Myocyte (in vitro differentiated cells): ENCODE results near the gene TOR2A. TPM values are rescaled to one million over a fixed set of nuclear protein-coding genes. Genes with fewer than 3 reads are reported as not detected.

ENCODE experiments used
- DNase-seq: peaks from one replicate; pipeline ENCODE4 v3.0.0-alpha.2; 2012; ENCODE audit warnings: low read depth
- total RNA-seq: library from RNA; depleted of rRNA; stranded (reverse); fragments of >200 nt; gene quantifications from 2 replicates; pipeline ENCODE4 v1.2.3, GENCODE V29; 2014

The TOR2A gene
- total RNA-seq, 1 donor from 2014 or later = 7.4 TPM

- no peak for DNase-seq
Measured at GRCh38 chr9:127744398-127745110, 9.5 kb upstream of the TOR2A start.

DNA sequence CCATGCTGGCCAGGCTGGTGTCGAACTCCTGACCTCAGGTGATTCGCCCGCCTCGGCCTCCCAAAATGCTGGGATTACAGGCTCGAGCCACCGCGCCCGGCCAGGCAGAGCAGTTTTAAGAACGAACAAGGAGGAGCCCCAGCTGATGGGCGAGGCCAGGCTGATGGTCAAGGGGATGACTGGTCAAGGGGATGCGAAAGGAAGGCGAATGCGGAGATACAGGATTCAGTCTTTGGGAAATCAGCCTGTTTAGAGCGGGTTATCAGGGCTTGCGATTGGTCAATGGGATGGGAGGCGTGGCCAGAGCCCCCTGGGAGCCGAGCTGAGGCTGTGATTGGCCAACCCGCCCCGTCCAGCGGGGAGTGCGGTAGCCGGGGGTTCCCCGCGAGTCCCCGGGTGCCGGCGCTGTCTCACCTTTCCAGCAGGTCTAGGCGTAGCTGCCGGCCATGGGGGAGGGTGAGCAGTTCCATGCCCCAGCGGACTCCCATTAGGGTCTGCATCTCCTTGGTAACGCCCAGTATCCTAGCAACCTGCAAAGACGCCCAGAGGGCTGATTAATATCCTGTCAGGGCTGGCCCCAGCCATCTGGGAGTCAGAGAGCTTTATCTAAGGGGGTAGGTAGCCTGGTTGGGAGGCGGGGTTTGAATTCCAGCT, 7.5 kb upstream of the TOR2A start:
- no peak for DNase-seq

- DNase-seq = no peak
Measured at GRCh38 chr9:127741831-127742434, 6.8 kb upstream of the TOR2A start.

GRCh38 chr9:127739614-127740330, 4.7 kb upstream of the TOR2A start:
- no peak for DNase-seq

DNA sequence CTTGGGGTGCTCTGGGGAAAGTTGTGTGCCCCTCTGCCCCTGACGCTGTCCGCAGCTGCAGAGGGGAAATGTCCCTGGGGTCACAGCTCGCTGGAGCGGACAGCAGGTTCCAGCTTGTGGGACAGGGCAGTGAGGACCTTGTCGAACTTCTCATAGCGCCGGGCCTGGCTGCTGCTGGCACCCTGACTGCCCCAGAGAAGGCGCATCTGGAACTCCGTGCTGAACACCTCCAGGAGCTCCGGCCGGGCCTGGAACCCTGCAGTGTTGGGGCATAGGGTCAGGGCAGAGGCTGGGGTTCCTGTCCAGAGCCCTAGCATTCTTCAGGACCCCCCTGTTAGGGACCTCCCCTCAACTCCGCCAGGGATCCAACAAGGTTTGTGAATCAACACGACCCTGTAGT, 3.6 kb upstream of the TOR2A start:
- no peak for DNase-seq

GRCh38 chr9:127735530-127736185, 564 bp upstream of the TOR2A start:
- DNase-seq = no peak

- no peak for DNase-seq
Measured at GRCh38 chr9:127734247-127734746, 797 bp downstream of the TOR2A start.

DNA sequence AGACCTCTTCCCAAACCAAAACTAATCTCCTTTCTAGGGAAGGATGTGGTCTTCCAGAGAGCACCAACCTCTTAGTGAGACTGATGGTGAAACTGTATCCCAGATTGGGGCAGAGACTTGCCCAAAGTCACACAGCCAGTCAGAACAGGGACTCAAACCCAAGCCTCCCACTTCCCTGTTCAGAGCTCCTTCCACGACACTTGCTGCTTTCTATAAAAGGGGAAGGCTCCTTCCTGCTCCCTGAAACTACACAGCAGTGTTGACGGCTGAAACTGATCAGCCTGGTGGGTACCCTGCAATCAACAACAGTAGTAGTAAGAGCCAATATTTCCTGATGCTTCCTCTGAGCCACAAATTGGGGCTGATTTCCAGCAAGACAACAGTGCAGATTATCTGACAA, 1.5 kb downstream of the TOR2A start:
- DNase-seq = no peak

DNA sequence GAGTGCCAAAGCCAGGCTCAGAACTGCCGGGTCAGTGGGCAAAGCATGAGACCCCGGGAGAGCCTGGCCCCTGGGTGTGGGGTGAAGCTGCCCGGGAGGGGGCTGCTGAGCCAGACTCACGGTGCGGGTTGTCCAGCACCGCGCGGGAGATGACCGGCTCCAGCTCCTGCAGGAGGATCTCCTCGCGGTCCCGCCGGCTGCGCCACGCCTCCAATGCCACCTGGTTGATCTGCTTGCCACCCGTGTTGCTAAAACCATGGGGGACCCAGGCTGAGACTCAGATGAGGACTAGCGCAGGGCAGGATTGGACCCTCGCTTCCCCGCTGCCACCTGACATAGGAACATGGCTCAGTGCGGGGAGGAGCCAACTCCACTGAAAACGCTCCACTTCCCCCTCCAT, 2.6 kb downstream of the TOR2A start:
- no peak for DNase-seq

- DNase-seq = no peak
Measured at GRCh38 chr9:127731938-127732337, 3.2 kb downstream of the TOR2A start.

DNA sequence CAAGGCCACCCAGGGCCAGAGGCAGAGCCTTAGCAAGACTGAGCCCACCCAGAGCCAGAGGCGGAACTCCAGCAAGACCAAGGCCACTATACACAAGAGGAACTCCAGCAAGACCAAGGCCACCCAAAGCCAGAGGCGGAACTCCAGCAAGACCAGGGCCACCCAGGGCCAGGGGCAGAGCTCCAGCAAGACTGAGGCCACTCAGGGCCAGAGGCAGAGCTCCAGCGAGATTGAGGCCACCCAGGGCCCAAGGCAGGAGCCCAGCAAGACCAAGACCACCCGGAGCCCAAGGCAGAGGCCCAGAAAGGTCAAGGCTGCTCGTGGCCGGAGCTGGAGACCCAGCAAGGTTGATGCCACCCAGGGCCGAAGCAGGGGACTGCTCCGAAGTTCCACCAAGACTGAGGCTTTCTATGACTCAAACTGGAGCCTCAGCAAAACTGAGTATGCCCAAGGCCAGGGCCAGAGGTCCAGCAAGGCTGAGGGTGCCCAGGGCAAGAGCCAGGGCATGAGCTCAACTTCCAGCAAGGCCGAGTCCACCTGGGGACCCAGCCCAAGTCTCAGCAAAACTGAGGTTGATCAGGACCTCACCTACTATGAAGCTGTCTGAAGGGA, 4.2 kb downstream of the TOR2A start:
- no peak for DNase-seq

DNA sequence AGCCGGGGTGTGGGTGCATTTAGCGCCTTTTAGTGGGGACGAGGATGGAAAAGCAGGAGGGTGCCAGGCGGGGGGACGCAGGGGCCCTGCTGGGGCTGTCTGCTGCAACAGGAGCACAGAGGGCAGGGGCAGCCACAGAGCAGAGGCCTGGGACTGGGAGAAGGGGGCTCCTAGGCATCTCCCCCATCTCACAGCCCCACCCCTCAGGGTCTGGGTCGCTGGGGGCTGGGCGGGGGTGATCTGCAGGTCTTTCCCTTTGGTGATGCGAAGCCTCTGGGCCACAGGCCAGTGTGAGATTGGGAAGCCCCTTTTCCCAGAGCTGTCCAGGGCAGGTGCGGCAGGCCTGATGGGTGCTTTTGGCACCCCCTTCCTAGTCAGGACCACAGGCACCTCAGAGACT, 4.8 kb downstream of the TOR2A start:
- no peak for DNase-seq

GRCh38 chr9:127729522-127730256, 5.4 kb downstream of the TOR2A start:
- DNase-seq = no peak

DNA sequence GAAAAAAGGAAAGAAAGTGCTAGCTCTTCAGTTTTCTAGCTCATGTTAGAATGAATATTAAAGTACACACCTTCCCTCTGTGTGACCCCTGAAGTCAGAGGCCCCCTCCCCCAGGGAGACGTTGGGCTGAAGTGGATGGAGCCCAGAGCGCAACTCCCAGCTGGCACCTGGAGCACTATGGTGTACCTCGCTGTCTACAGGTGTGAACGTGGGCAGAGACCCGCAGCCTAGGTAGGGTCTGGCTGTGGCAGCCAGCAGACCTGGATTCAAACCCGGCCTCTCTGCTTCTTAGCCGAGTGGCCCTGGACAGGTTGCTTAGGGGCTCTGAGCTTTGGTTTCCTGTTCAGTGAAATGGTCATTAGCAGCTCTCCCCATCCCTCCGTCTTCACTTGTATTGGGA, 6.3 kb downstream of the TOR2A start:
- no peak for DNase-seq

- DNase-seq = no peak
Measured at GRCh38 chr9:127726871-127727270, 8.2 kb downstream of the TOR2A start.

DNA sequence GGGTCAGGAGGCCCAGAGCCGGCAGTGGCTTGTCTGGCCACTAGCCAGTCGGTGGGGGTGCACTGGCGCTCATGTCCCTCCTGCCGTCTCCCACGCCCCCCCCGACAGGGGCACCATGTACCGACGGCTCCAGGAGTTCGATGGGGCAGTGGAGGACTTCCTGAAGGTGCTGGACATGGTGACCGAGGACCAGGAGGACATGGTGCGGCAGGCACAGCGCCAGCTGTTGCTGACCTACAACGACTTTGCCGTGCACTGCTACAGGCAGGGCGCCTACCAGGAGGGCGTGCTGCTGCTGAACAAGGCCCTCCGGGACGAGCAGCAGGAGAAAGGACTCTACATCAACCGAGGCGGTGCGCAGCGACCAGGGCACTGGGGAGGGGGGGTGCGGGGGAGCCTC, 11.1 kb downstream of the TOR2A start:
- DNase-seq = no peak

GRCh38 chr9:127723444-127723843, 11.7 kb downstream of the TOR2A start:
- DNase-seq = peak; percentile 78

DNA sequence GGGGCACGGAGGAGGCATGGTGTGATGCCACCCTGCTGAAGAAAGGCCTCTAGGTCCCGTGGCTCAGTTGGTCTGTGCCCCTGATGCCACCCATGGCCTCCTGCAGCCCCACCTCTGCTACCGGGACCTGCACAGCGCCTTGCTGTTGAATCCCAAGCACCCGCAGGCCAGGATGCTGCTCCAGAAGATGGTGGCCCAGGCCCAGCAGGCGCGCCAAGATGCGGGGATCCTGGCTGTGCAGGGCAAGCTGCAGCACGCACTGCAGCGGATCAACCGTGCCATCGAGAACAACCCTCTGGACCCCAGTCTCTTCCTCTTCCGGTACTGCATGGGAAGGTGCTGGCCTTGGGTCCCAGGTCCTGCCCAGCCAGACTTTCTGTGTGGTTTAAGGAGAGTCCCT, 12.1 kb downstream of the TOR2A start:
- no peak for DNase-seq

DNA sequence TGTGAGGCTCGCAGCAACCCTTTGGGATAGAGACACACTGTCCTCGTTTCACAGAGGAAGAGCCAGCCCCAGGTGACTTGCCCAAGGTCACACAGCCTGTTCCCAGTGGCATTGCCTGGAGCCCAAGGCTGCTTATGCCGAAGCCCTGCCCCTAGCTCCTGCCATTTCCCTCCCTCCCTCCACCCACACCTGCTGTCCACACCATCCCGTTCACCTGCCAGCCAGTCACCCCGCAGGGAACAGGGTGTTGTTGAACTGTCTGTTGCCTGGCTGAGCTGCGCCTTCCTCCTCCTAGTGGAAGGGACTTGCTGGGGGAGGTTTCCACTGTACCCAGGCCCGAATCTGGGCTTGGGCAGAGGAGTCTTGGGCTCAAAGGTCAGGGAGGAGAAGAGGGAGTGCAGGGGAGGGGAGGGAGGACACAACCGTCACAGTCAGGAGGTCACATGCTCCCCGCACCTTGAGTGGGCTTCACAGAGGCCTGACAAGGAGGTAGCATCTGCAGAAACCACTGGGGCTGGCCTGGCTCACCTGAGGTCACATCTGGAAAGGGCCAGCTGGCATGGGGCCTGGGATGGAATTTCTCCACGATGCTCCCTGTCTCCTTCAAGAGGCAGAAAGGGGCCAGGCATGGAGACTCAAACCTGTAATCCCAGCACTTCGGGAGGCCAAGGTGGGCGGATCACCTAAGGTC, 12.9 kb downstream of the TOR2A start:
- DNase-seq = no peak

GRCh38 chr9:127721391-127721821, 13.7 kb downstream of the TOR2A start:
- DNase-seq = no peak
